Progenitor cell of endocrine pancreas (in vitro differentiated cells): Measurements from ENCODE around the gene C2orf42. TPM values are rescaled to one million over a fixed set of nuclear protein-coding genes. Genes with fewer than 3 reads are reported as not detected.

Source experiments
- DNase-seq: peaks from one replicate; pipeline ENCODE4 v3.0.0; 2021; ENCODE audit warnings: low spot score; ENCODE audit not compliant: unreplicated experiment
- H3K27ac Mint-ChIP-seq: 2 replicates; pipeline ENCODE4 v1.8.0; 2021; ENCODE audit warnings: mild to moderate bottlenecking, moderate library complexity, mixed read lengths
- H3K27me3 Mint-ChIP-seq: 2 replicates; pipeline ENCODE4 v1.8.0; 2021; ENCODE audit warnings: mixed read lengths
- H3K36me3 Mint-ChIP-seq: 2 replicates; pipeline ENCODE4 v1.8.0; 2022; ENCODE audit warnings: mixed read lengths; ENCODE audit not compliant: insufficient read depth
- H3K4me1 Mint-ChIP-seq: 2 replicates; pipeline ENCODE4 v1.8.0; 2021; ENCODE audit warnings: low read depth, mixed read lengths
- H3K4me3 Mint-ChIP-seq: 2 replicates; pipeline ENCODE4 v1.8.0; 2021; ENCODE audit warnings: low read depth, mild to moderate bottlenecking, moderate library complexity, mixed read lengths
- H3K9me3 Mint-ChIP-seq: 2 replicates; pipeline ENCODE4 v1.8.0; 2021; ENCODE audit warnings: low read depth, mixed read lengths
- CTCF ChIP-seq: fragments of 200-600 bp; sonication (generic); IDR thresholded peaks from one replicate; pipeline ENCODE4 v1.5.0; 2021; ENCODE audit warnings: antibody characterized with exemption, mild to moderate bottlenecking; ENCODE audit not compliant: unreplicated experiment
- total RNA-seq: library from RNA; stranded (reverse); gene quantifications from 2 replicates; pipeline ENCODE4 v1.2.1, GENCODE V29; 2021

The C2orf42 gene
- total RNA-seq, 1 donor from 2014 or later, result 28.0 TPM

GRCh38 chr2:70145851-70146739 lies 44.7 kb downstream of the C2orf42 start:
- no peaks in the 10 kb centered on the region for H3K27me3 Mint-ChIP-seq
- H3K9me3 Mint-ChIP-seq, result peaks cover 4% of the 10 kb centered on the region
- H3K4me3 Mint-ChIP-seq, result no peak overlapping the region

GRCh38 chr2:70145144-70145490 lies 45.7 kb downstream of the C2orf42 start:
- DNase-seq, result no peak
- Mint-ChIP-seq H3K4me3 (no peak overlapping the region), H3K36me3 (peaks cover 10% of the 10 kb centered on the region), H3K9me3 (peaks cover 4% of the 10 kb centered on the region), H3K27me3 (no peaks in the 10 kb centered on the region), H3K27ac (no peak overlapping the region), H3K4me1 (peaks cover 23% of the 10 kb centered on the region)
- no peak for TF ChIP-seq CTCF

More at GRCh38 chr2:70145851-70146739, 44.7 kb downstream of the C2orf42 start:
- Mint-ChIP-seq H3K27ac (peak overlapping the region; percentile 5), H3K36me3 (peaks cover 11% of the 10 kb centered on the region), H3K4me1 (peaks cover 13% of the 10 kb centered on the region)
- no peak for TF ChIP-seq CTCF
- no peak for DNase-seq

GRCh38 chr2:70144443-70145143 lies 46.2 kb downstream of the C2orf42 start:
- Mint-ChIP-seq H3K27ac (no peak overlapping the region), H3K4me1 (peaks cover 25% of the 10 kb centered on the region)

GRCh38 chr2:70143314-70144150 lies 47.3 kb downstream of the C2orf42 start:
- Mint-ChIP-seq H3K27me3 (no peaks in the 10 kb centered on the region), H3K4me1 (peaks cover 25% of the 10 kb centered on the region), H3K4me3 (peak overlapping the region; percentile 74), H3K27ac (peak overlapping the region; percentile 97), H3K36me3 (no peaks in the 10 kb centered on the region), H3K9me3 (no peaks in the 10 kb centered on the region)
- TF ChIP-seq CTCF, result no peak
- DNase-seq, result no peak

More at GRCh38 chr2:70144443-70145143, 46.2 kb downstream of the C2orf42 start:
- no peak for DNase-seq
- TF ChIP-seq CTCF, result no peak
- Mint-ChIP-seq H3K27me3 (no peaks in the 10 kb centered on the region), H3K36me3 (peaks cover 7% of the 10 kb centered on the region), H3K9me3 (peaks cover 4% of the 10 kb centered on the region), H3K4me3 (no peak overlapping the region)
